ENCODE measurements around the gene TMEM141. TPM values are rescaled to one million over a fixed set of nuclear protein-coding genes. Genes with fewer than 3 reads are reported as not detected.

Gene TMEM141
- total and polyA plus RNA-seq, 2 of the 8 experiments (the other 6 are each of a cell fraction or from before 2014, with no cell fraction given), result 51.1 to 137 TPM

GRCh38 chr9:136792321-136793085 lies 1.4 kb downstream of the TMEM141 start (continued):
- TF ChIP-seq EP300 (IDR thresholded peaks at IDR 0.05; ENCODE audit: borderline replicate concordance in 1 of 2, low read depth in 2 of 2, low read length in 2 of 2) (no peak), TCF12 (IDR thresholded peaks at IDR 0.05; ENCODE audit: low read depth, low read length) (no peak)

All from H1 (cell line).